Measurements from ENCODE around the gene LBR.

Gene LBR

DNA sequence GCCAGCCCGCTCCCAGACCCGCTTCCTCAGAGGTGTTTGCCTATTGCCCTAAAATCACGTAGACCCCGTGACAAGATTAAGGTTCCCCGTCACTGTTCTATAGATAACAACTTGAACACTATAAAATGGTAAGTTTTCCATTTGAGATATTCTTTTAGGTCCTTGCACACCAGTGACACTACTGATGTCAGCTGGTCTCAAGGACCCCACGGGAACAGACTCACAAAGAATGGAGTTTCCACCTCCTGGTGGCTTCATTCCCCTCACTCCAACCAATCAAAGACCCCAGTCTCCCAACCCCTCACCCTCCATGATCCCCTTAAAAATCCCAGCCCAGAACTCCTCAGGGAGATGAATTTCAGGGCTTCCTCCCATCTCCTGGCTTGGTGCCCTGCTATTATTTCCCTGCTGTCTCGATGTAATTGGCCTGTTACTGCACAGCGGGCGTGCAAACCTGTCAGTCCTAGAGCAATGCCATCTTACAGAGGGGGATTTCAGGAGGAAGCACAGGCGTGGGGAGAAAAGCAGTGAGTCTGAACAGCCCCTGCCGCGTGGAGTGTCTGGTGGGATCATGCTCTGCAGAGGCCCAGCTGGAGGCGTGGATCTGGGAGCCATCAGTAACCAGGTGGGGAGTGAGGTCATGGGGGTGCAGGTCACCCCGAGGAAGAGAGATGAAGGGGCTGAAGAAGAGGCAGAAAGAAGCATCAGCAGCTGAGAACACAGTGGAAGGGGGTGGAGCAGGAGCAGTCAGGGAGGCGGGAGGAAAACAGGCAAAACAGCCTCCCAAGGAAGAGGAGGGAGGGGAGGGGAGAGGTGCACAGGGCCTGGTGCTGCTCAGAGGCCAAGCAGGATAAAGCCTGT, 35.1 kb upstream of the LBR start:
- DNase-seq: no peak

DNA sequence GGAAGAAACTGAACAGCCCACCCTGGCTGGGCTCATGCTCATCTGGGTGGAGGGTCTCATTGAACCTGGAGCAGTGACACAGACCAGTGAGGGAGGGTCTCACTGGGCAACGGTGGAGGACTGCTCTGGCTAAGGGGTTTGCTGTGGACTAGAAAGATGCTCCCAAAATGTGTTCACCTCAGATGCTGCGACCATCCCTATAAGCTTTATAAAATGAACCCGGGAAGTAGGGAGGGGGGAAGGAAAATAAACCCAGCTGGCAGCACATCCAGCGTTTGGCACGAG, 34.5 kb upstream of the LBR start:
- no peak for DNase-seq

GRCh38 chr1:225461533-225462428, 33.9 kb upstream of the LBR start:
- no peak for DNase-seq

- DNase-seq: peak; percentile 44 to 69
Measured at GRCh38 chr1:225460737-225461532, 33.1 kb upstream of the LBR start.

- no peak for DNase-seq
Measured at GRCh38 chr1:225460021-225460736, 32.3 kb upstream of the LBR start.

DNA sequence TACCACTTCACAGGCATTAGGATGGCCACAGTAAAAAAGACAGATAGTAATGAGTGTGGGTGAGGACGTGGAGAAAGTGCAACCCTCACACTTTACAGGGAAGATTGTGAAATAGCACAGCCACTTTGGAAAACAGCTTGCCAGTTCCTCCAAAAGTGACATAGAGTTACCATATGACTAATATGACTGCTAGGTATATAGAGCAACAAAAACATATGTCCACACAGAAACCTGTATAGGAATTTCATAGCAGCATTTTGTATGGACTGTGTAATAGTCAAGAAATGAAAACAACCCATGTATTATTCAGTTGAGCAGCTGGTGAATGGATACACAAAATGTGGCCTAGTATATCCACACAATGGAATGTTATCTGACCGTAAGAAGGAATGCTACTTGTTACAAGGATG, 30.4 kb upstream of the LBR start:
- DNase-seq: no peak

GRCh38 chr1:225454733-225455132, 26.9 kb upstream of the LBR start:
- peak; percentile 76 to 86 for DNase-seq

GRCh38 chr1:225453797-225454648, 26.2 kb upstream of the LBR start:
- DNase-seq: no peak

GRCh38 chr1:225451840-225452515, 24.1 kb upstream of the LBR start:
- no peak for DNase-seq

GRCh38 chr1:225451340-225451739, 23.5 kb upstream of the LBR start:
- DNase-seq: no peak

- no peak for DNase-seq
Measured at GRCh38 chr1:225450491-225451191, 22.8 kb upstream of the LBR start.

- DNase-seq: no peak
Measured at GRCh38 chr1:225449774-225450173, 21.9 kb upstream of the LBR start.

DNA sequence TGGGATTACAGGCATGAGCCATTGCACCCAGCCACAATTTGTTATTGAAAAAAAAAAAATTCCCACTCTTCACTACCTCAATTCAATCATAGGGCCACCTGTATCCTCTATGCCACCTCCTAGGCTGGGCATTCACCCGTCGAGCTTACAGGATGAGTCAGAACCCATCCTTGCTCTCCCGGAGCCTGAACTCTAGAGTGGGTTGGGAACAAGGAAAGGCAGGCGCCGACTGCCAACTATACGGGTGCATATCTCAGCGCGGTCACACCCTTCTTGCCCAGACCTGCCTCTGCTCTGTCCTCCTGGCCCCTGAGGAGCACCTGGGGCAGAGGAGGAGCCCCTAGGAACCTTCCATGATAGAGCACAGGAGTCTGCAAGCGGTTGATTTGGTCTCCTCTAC, 21.4 kb upstream of the LBR start:
- no peak for DNase-seq

GRCh38 chr1:225448146-225448805, 20.4 kb upstream of the LBR start:
- no peak for DNase-seq

DNA sequence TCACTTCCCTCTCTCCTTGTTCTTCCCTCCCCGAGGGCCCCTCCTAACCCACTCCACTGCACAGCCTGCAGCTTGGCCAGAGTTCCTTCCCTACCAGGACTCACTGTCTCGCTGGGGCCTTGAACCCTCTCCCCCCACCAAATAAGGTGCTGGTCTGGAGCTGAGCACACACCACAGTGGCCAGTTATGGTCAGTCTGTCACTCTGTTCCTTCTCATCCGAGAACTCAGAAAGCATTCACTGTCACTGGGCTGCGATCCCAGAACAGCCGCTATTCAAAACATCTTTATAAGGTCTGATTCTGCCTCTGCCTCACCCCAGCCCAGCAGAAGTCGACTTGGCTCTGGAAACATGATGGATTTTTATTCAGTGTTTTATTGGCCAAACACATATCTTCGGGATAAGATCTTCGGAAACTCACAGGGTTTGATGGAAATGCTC, 19.8 kb upstream of the LBR start:
- DNase-seq: no peak

- no peak for DNase-seq
Measured at GRCh38 chr1:225446981-225447615, 19.3 kb upstream of the LBR start.

- DNase-seq: no peak
Measured at GRCh38 chr1:225446595-225446960, 18.7 kb upstream of the LBR start.

- no peak for DNase-seq
Measured at GRCh38 chr1:225445639-225446594, 18.1 kb upstream of the LBR start.
